ENCODE data around the gene TNFRSF12A. TPM values are rescaled to one million over a fixed set of nuclear protein-coding genes. Genes with fewer than 3 reads are reported as not detected.
A peak's percentile ranks its signal among the peaks of the same experiment; 100 is the strongest.

TNFRSF12A gene
- total and polyA plus RNA-seq, 2 of the 13 experiments (the other 11 are each of a cell fraction or from before 2014, with no cell fraction given), result 61.9 to 66.0 TPM

DNA sequence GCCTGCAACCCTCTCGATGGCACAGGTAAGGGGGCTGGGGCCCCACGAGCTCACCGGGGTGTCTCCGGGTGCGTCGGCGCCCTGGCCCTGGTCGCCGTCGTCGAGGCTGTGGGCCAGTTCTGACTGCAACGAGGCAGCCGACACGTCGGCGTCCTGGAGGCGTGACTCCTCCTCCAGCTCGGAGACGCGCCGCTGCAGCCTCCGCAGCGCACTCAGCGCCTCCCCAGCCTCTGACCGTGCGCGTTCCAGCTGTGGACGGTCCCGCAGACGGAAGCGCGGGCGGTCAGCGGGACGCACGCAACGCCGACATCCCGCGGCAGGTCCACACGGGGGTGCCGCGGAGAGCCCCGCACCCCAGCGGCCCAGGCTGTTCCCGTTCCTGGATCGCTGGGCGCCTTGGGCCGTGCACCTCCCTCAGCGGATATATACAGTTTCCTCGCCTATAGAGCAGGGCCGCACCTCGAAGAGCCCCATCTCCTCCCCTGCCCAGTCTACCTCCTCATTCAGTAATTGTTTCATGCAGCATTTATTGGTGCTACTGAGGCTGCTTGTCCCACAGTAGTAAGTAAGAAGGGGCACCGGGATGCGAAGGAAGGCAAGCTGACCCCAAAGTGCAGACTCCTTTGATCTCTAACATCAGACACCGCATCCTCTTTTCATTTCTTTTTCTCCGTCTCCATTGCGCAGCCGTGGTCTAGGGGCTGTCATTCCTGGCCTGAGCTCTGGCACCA lies 9.5 kb downstream of the TNFRSF12A start (continued):
- TF ChIP-seq TARDBP (CRISPR knock-in tag; IDR thresholded peaks at IDR 0.05) (no peak), NFKBIZ (CRISPR knock-in tag; IDR thresholded peaks at IDR 0.05) (no peak), EZH2 (conservative IDR thresholded peaks at IDR 0.05; ENCODE audit: low read depth, low read length) (peak; percentile 95), ZEB1 (IDR thresholded peaks at IDR 0.05; ENCODE audit: insufficient replicate concordance, low read depth) (no peak), YEATS2 (CRISPR knock-in tag; IDR thresholded peaks at IDR 0.05; ENCODE audit: borderline replicate concordance) (no peak), RERE (CRISPR knock-in tag; IDR thresholded peaks at IDR 0.05; ENCODE audit: low read depth) (no peak), MTF2 (CRISPR knock-in tag; IDR thresholded peaks at IDR 0.05; ENCODE audit: borderline replicate concordance) (peak; percentile 85; the same call in 1 of the 2 replicates), EEA1 (CRISPR knock-in tag; IDR thresholded peaks at IDR 0.05; ENCODE audit: borderline replicate concordance) (no peak), HES4 (CRISPR knock-in tag; IDR thresholded peaks at IDR 0.05; ENCODE audit: borderline replicate concordance) (no peak), ZNF24 (IDR thresholded peaks at IDR 0.05) (no peak), ZNF883 (CRISPR knock-in tag; IDR thresholded peaks at IDR 0.05; ENCODE audit: not compliant biosample characterization) (no peak), TCF12 (IDR thresholded peaks at IDR 0.05) (no peak), TCF12 (CRISPR knock-in tag; IDR thresholded peaks at IDR 0.05) (no peak), TMF1 (CRISPR knock-in tag; IDR thresholded peaks at IDR 0.05; ENCODE audit: low read depth) (no peak), ZBTB1 (CRISPR knock-in tag; IDR thresholded peaks at IDR 0.05; ENCODE audit: borderline replicate concordance) (0 out of 2 replicates have a peak, but pooled peaks have one; percentile 52), CAMTA2 (CRISPR knock-in tag; IDR thresholded peaks at IDR 0.05; ENCODE audit: borderline replicate concordance) (no peak), CEBPB (IDR thresholded peaks at IDR 0.05; ENCODE audit: borderline replicate concordance, low read depth, low read length) (no peak), POLR2AphosphoS2 (IDR thresholded peaks at IDR 0.05; ENCODE audit: low read depth, low read length) (no peak), ETV5 (CRISPR knock-in tag; IDR thresholded peaks at IDR 0.05; ENCODE audit: borderline replicate concordance) (peak; percentile 18; the same call in 1 of the 2 replicates), HCFC1 (IDR thresholded peaks at IDR 0.05; ENCODE audit: low read depth, low read length) (no peak), NPAS2 (CRISPR knock-in tag; IDR thresholded peaks at IDR 0.05; ENCODE audit: borderline replicate concordance) (no peak)
- TF ChIP-seq, protein P1, sequence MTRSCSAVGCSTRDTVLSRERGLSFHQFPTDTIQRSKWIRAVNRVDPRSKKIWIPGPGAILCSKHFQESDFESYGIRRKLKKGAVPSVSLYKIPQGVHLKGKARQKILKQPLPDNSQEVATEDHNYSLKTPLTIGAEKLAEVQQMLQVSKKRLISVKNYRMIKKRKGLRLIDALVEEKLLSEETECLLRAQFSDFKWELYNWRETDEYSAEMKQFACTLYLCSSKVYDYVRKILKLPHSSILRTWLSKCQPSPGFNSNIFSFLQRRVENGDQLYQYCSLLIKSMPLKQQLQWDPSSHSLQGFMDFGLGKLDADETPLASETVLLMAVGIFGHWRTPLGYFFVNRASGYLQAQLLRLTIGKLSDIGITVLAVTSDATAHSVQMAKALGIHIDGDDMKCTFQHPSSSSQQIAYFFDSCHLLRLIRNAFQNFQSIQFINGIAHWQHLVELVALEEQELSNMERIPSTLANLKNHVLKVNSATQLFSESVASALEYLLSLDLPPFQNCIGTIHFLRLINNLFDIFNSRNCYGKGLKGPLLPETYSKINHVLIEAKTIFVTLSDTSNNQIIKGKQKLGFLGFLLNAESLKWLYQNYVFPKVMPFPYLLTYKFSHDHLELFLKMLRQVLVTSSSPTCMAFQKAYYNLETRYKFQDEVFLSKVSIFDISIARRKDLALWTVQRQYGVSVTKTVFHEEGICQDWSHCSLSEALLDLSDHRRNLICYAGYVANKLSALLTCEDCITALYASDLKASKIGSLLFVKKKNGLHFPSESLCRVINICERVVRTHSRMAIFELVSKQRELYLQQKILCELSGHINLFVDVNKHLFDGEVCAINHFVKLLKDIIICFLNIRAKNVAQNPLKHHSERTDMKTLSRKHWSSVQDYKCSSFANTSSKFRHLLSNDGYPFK (CRISPR knock-in tag; IDR thresholded peaks at IDR 0.05; ENCODE audit: borderline replicate concordance), result no peak

All from HepG2 (cell line).